Measurements from ENCODE around the gene MLLT3.

DNA sequence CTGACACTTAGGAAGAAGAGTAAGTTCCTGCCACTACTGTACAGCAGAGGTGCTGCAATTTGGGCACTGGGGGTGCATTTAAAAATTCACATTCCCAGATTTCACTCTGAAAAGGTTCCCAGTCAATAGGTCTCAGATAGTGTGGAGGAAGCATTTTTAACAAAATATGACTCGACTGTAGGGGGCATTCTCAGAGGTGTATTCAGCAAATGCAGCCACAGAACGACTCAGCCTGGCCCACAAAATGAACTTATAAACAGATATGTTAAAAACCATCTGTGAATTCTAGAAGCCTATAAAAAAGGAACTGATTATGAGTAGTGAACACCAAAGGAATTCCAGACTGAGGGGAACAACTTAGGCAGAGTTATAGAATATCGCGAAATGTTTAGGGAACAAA lies 31.1 kb downstream of the MLLT3 start:
- TF ChIP-seq POLR2A (IDR thresholded peaks at IDR 0.05; ENCODE audit: control extremely low read depth in 1 of 2, low read depth in 2 of 2, low read length in 2 of 2) (no peak), SP1 (IDR thresholded peaks at IDR 0.05; ENCODE audit: low read depth, low read length) (no peak)

Measured in H1 (cell line).